Endothelial cell of umbilical vein (primary cell): ENCODE results near the gene CHSY1. TPM values are rescaled to one million over a fixed set of nuclear protein-coding genes. Genes with fewer than 3 reads are reported as not detected.

Experiments
- BruUV-seq: library from RNA; stranded (reverse); fragments of 400-500 nt; replicated peaks from 2 replicates; lab custom pipeline; 2021; lab: Mats Ljungman, UMichigan
- CTCF ChIA-PET: fragments of 300-600, 350-600 bp; sonication (Branson Sonifier 250); formaldehyde crosslinking; loops from one replicate; lab custom pipeline; 2021; ENCODE audit warnings: antibody characterized with exemption, inconsistent platforms; lab: Charles Lee
- POLR2A ChIA-PET: fragments of 300-600, 350-600 bp; sonication (Branson Sonifier 250); formaldehyde crosslinking; loops from one replicate; lab custom pipeline; 2021; ENCODE audit warnings: antibody characterized with exemption, inconsistent platforms; lab: Charles Lee
- DNase-seq: peaks from one replicate; pipeline ENCODE4 v3.0.0-alpha.2; 2011; ENCODE audit warnings: low read depth, low spot score
- FAIRE-seq: peaks from 2 replicates; lab custom pipeline; 2011; peaks lifted over from hg19 to GRCh38; lab: Jason Lieb, UNC
- H2AFZ ChIP-seq: 2 replicates; pipeline ENCODE4 v1.6.0; 2012; ENCODE audit warnings: low read depth, low read length, control low read depth, inconsistent platforms
- H3K27ac ChIP-seq: 2 replicates; pipeline ENCODE4 v1.5.1; 2011; ENCODE audit warnings: low read depth, mild to moderate bottlenecking, control low read depth, low read length, moderate library complexity; ENCODE audit not compliant: insufficient read depth
- H3K27me3 ChIP-seq, 2 experiments: 2 replicates each; pipeline versions ENCODE4 v1.6.0 to v1.6.1; 2011; ENCODE audit warnings: low read length in 2 of 2, mixed read lengths in 1 of 2; ENCODE audit not compliant: control insufficient read depth in 2 of 2, insufficient read depth in 2 of 2
- H3K36me3 ChIP-seq, 2 experiments: 2 replicates in 1 of 2; 3 replicates in 1 of 2; pipeline ENCODE4 v1.5.1; 2011; ENCODE audit warnings: low read length in 2 of 2, mild to moderate bottlenecking in 1 of 2, moderate library complexity in 1 of 2; ENCODE audit not compliant: control insufficient read depth in 2 of 2, insufficient read depth in 2 of 2; ENCODE audit errors: extremely low read depth in 1 of 2
- H3K4me1 ChIP-seq: 3 replicates; pipeline ENCODE4 v1.5.1; 2011; ENCODE audit warnings: mild to moderate bottlenecking, low read length; ENCODE audit not compliant: control insufficient read depth, insufficient read depth; ENCODE audit errors: extremely low read depth
- H3K4me2 ChIP-seq: 2 replicates; pipeline ENCODE4 v1.6.1; 2011; ENCODE audit warnings: low read length, control low read depth, mixed read lengths; ENCODE audit not compliant: insufficient read depth
- H3K4me3 ChIP-seq, 3 experiments: fragments of 200-600 bp in 1 of 3; sonication (generic), shearing (Covaris generic) in 1 of 3; replicated peaks in 1 of 3; 2 replicates each; pipeline ENCODE4 v1.5.1; 2011 to 2016; ENCODE audit warnings: control low read depth in 3 of 3, low read length in 3 of 3, mild to moderate bottlenecking in 2 of 3, inconsistent platforms in 1 of 3, low read depth in 1 of 3, moderate library complexity in 1 of 3; ENCODE audit not compliant: insufficient read depth in 1 of 3
- H3K79me2 ChIP-seq: 2 replicates; pipeline ENCODE4 v1.6.0; 2012; ENCODE audit warnings: low read length, inconsistent platforms; ENCODE audit not compliant: control insufficient read depth, insufficient read depth
- H3K9ac ChIP-seq: replicated peaks from 2 replicates; pipeline ENCODE3; 2011; ENCODE audit warnings: low read length, control low read depth; ENCODE audit not compliant: insufficient read depth; ENCODE audit errors: extremely low read depth
- H3K9me1 ChIP-seq: replicated peaks from 3 replicates; pipeline ENCODE4 v1.6.0; 2011; ENCODE audit warnings: mild to moderate bottlenecking, low read length; ENCODE audit not compliant: control insufficient read depth, insufficient read depth; ENCODE audit errors: extremely low read depth
- H3K9me3 ChIP-seq: replicated peaks from 2 replicates; pipeline ENCODE4 v1.5.1; 2012; ENCODE audit warnings: low read length, inconsistent platforms; ENCODE audit not compliant: control insufficient read depth, insufficient read depth
- H4K20me1 ChIP-seq: replicated peaks from 2 replicates; pipeline ENCODE3; 2011; ENCODE audit warnings: mild to moderate bottlenecking, low read length; ENCODE audit not compliant: control insufficient read depth, insufficient read depth; ENCODE audit errors: extremely low read depth
- EZH2 ChIP-seq: IDR thresholded peaks from 2 replicates; pipeline ENCODE4 v1.6.1; 2012; ENCODE audit warnings: borderline replicate concordance, low read depth, mild to moderate bottlenecking, moderate library complexity, low read length, inconsistent platforms; ENCODE audit not compliant: severe bottlenecking
- FOS ChIP-seq: IDR thresholded peaks from 2 replicates; pipeline ENCODE4 v1.6.1; 2011; ENCODE audit warnings: mild to moderate bottlenecking, low read length, moderate library complexity, borderline replicate concordance; ENCODE audit not compliant: insufficient read depth
- JUN ChIP-seq: IDR thresholded peaks from 2 replicates; pipeline ENCODE4 v1.6.1; 2011; ENCODE audit warnings: borderline replicate concordance, low read depth; ENCODE audit not compliant: insufficient read length, insufficient read depth
- dilution Hi-C: fragments of 300-500 bp; cut with MboI; formaldehyde crosslinking; loops from one replicate; pipeline ENCODE4 v1.15.0; 2019; ENCODE audit warnings: low sequenced_read_pairs; ENCODE audit not compliant: extremely low pct_ligation_motif_present
- intact Hi-C: fragments of 100-400 bp; cut with micrococcal nuclease; formaldehyde crosslinking; loops from one replicate; pipeline ENCODE4 v1.10.0; 2022
- polyA plus RNA-seq, 4 experiments: library from polyadenylated mRNA; depleted of rRNA in 3 of 4; stranded (reverse) in 3 of 4; unstranded in 1 of 4; fragments of >200 nt; gene quantifications; 2 replicates each; pipeline versions ENCODE4 v1.2.1 to v1.2.3, GENCODE V29; 2011 to 2012; ENCODE audit warnings: missing spikeins in 1 of 4
- total RNA-seq: library from RNA; stranded (reverse); gene quantifications from 2 replicates; pipeline ENCODE4 v1.2.3, GENCODE V29; 2021
- TF ChIP-seq, protein P1 (sequence below), 2 donors: IDR thresholded peaks; 1 replicate in 1 of 2; 2 replicates in 1 of 2; pipeline ENCODE4 v1.5.1; 2011; ENCODE audit warnings: low read length in 2 of 2, mild to moderate bottlenecking in 2 of 2, moderate library complexity in 2 of 2, control low read depth in 1 of 2, inconsistent platforms in 1 of 2, low read depth in 1 of 2; ENCODE audit not compliant: insufficient read depth in 1 of 2; ENCODE audit errors: extremely low read depth in 1 of 2

CHSY1 gene
- total and polyA plus RNA-seq, 2 donors (not counting 3 experiments of a cell fraction or from before 2014, with no cell fraction given): 23.7 to 50.8 TPM

- ChIA-PET POLR2A (no interaction called here), CTCF (interaction anchor here (0.6 to 3.2 kb wide), 4 partner anchors 25 to 358 kb away, joined by 3 to 21 read pairs (median 6); no protein-coding TSS in a partner anchor)
- peaks cover 14% of the 10 kb centered on the region for H3K4me1 ChIP-seq
- H3K9me3 ChIP-seq: no peaks in the 10 kb centered on the region
- peak overlapping the region; percentile 58 for H3K4me2 ChIP-seq
- peak overlapping the region; percentile 70 for H3K27ac ChIP-seq
- H3K9me1 ChIP-seq: no peaks in the 10 kb centered on the region
- peak overlapping the region; percentile 72 for H2AFZ ChIP-seq
- BruUV-seq: TSS peak; percentile 59
- H4K20me1 ChIP-seq: no peaks in the 10 kb centered on the region
- H3K27me3 ChIP-seq: no peaks in the 10 kb centered on the region
- DNase-seq (peak; percentile 44), FAIRE-seq (peak; percentile 67)
- no peaks in the 10 kb centered on the region for H3K36me3 ChIP-seq
- peak overlapping the region; percentile 95 for H3K9ac ChIP-seq
- peak overlapping the region; percentile 77 to 94 (median 80) for H3K4me3 ChIP-seq
- no peak for TF ChIP-seq FOS
- no peak for TF ChIP-seq EZH2
- TF ChIP-seq, protein P1, sequence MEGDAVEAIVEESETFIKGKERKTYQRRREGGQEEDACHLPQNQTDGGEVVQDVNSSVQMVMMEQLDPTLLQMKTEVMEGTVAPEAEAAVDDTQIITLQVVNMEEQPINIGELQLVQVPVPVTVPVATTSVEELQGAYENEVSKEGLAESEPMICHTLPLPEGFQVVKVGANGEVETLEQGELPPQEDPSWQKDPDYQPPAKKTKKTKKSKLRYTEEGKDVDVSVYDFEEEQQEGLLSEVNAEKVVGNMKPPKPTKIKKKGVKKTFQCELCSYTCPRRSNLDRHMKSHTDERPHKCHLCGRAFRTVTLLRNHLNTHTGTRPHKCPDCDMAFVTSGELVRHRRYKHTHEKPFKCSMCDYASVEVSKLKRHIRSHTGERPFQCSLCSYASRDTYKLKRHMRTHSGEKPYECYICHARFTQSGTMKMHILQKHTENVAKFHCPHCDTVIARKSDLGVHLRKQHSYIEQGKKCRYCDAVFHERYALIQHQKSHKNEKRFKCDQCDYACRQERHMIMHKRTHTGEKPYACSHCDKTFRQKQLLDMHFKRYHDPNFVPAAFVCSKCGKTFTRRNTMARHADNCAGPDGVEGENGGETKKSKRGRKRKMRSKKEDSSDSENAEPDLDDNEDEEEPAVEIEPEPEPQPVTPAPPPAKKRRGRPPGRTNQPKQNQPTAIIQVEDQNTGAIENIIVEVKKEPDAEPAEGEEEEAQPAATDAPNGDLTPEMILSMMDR (IDR thresholded peaks at IDR 0.05; ENCODE audit: extremely low read depth in 1 of 2, insufficient read depth in 1 of 2, low read depth in 1 of 2, low read length in 2 of 2): no peak
- no peak for TF ChIP-seq JUN
- H3K79me2 ChIP-seq: peaks cover 41% of the 10 kb centered on the region
- dilution Hi-C loops (no loop called here), intact Hi-C loops (loop anchor here (1.0 to 2.0 kb wide), 2 partner anchors 151 to 357 kb away; partner anchors contain the start of gene TM2D3)
Observed at GRCh38 chr15:101295607-101296161, 43.8 kb upstream of the CHSY1 start.
